GM23338 (cell line): ENCODE measurements around the gene SOHLH1. TPM values are rescaled to one million over a fixed set of nuclear protein-coding genes. Genes with fewer than 3 reads are reported as not detected.

Source experiments
- ATAC-seq: fragments of 200-7000 bp; cut with Tn5 transposase; 3 replicates; pipeline ENCODE4 v1.9.1; 2020
- DNase-seq: peaks from one replicate; pipeline ENCODE4 v3.0.0-alpha.2; 2015; ENCODE audit warnings: low spot score
- H2AFZ ChIP-seq: fragments of 200-600 bp; sonication (generic); 2 replicates; pipeline ENCODE4 v1.8.0; 2016; ENCODE audit warnings: antibody characterized with exemption, mild to moderate bottlenecking, moderate library complexity
- H3F3A ChIP-seq: fragments of 200-600 bp; sonication (generic); replicated peaks from 2 replicates; pipeline ENCODE4 v1.8.0; 2017; ENCODE audit warnings: antibody characterized with exemption, mixed run types, low read depth
- H3K27ac ChIP-seq: fragments of 200-600 bp; sonication (generic); 2 replicates; pipeline ENCODE4 v1.6.1; 2016; ENCODE audit warnings: low read depth
- H3K27me3 ChIP-seq: fragments of 200-600 bp; sonication (generic); 2 replicates; pipeline ENCODE4 v1.8.0; 2016; ENCODE audit warnings: mild to moderate bottlenecking, mixed run types, moderate library complexity; ENCODE audit not compliant: insufficient read depth
- H3K36me3 ChIP-seq: fragments of 200-600 bp; sonication (generic); 2 replicates; pipeline ENCODE4 v1.8.0; 2016; ENCODE audit warnings: mild to moderate bottlenecking; ENCODE audit not compliant: insufficient read depth
- H3K4me1 ChIP-seq: fragments of 200-600 bp; sonication (generic); 2 replicates; pipeline ENCODE4 v1.8.0; 2016; ENCODE audit warnings: mild to moderate bottlenecking, moderate library complexity; ENCODE audit not compliant: insufficient read depth
- H3K4me2 ChIP-seq: fragments of 200-600 bp; sonication (generic); 2 replicates; pipeline ENCODE4 v1.7.1; 2017; ENCODE audit warnings: mixed run types
- H3K4me3 ChIP-seq: fragments of 200-600 bp; sonication (generic); 2 replicates; pipeline ENCODE4 v1.6.1; 2016; ENCODE audit warnings: mixed run types
- H3K79me2 ChIP-seq: fragments of 200-600 bp; sonication (generic); replicated peaks from 2 replicates; pipeline ENCODE4 v1.8.0; 2017; ENCODE audit warnings: mild to moderate bottlenecking; ENCODE audit not compliant: insufficient read depth
- H3K9me2 ChIP-seq: fragments of 200-600 bp; sonication (generic); 2 replicates; pipeline ENCODE4 v1.8.0; 2017; ENCODE audit not compliant: insufficient read depth
- H4K20me1 ChIP-seq: fragments of 200-600 bp; sonication (generic); replicated peaks from 2 replicates; pipeline ENCODE4 v1.8.0; 2017; ENCODE audit warnings: mild to moderate bottlenecking; ENCODE audit not compliant: insufficient read depth
- H3K27ac Mint-ChIP-seq: 2 replicates; pipeline ENCODE4 v1.8.0; 2020; ENCODE audit warnings: inconsistent platforms, mild to moderate bottlenecking, moderate library complexity, mixed read lengths
- H3K27me3 Mint-ChIP-seq: 3 replicates; pipeline ENCODE4 v1.8.0; 2022; ENCODE audit warnings: low read depth, mild to moderate bottlenecking, moderate library complexity, mixed read lengths, inconsistent platforms; ENCODE audit not compliant: insufficient read depth, poor library complexity
- H3K36me3 Mint-ChIP-seq: 3 replicates; pipeline ENCODE4 v1.8.0; 2021; ENCODE audit warnings: low read depth, mild to moderate bottlenecking, inconsistent platforms, moderate library complexity, mixed read lengths
- H3K4me1 Mint-ChIP-seq: 3 replicates; pipeline ENCODE4 v1.8.0; 2020; ENCODE audit warnings: mild to moderate bottlenecking, inconsistent platforms, mixed read lengths
- H3K4me3 Mint-ChIP-seq: 3 replicates; pipeline ENCODE4 v1.8.0; 2021; ENCODE audit warnings: moderate library complexity, mild to moderate bottlenecking, inconsistent platforms, mixed read lengths
- H3K9me3 Mint-ChIP-seq: 3 replicates; pipeline ENCODE4 v1.8.0; 2020; ENCODE audit warnings: moderate library complexity, mild to moderate bottlenecking, inconsistent platforms, mixed read lengths
- EZH2phosphoT487 ChIP-seq: fragments of 200-600 bp; sonication (generic); IDR thresholded peaks from one replicate; pipeline ENCODE4 v1.8.1; 2018; ENCODE audit warnings: antibody characterized with exemption; ENCODE audit not compliant: unreplicated experiment
- JUNB ChIP-seq: IDR thresholded peaks from one replicate; pipeline ENCODE4 v1.6.1; 2016; ENCODE audit warnings: antibody characterized with exemption; ENCODE audit not compliant: unreplicated experiment
- NANOG ChIP-seq: IDR thresholded peaks from 2 replicates; pipeline ENCODE4 v1.6.1; 2016; ENCODE audit warnings: antibody characterized with exemption, borderline replicate concordance
- POLR2AphosphoS5 ChIP-seq: IDR thresholded peaks from 2 replicates; pipeline ENCODE4 v1.6.1; 2016; ENCODE audit warnings: antibody characterized with exemption, low read depth
- STAT1 ChIP-seq: IDR thresholded peaks from one replicate; pipeline ENCODE4 v1.6.1; 2016; ENCODE audit warnings: antibody characterized with exemption; ENCODE audit not compliant: unreplicated experiment
- ZNF114 ChIP-seq: fragments of 250-450 bp; sonication (Bioruptor Pico); IDR thresholded peaks from 2 replicates; pipeline ENCODE4 v1.5.0; 2020; ENCODE audit warnings: mild to moderate bottlenecking, moderate library complexity
- ZNF331 ChIP-seq: fragments of 250-450 bp; sonication (Bioruptor Pico); IDR thresholded peaks from 2 replicates; pipeline ENCODE4 v1.5.0; 2020; ENCODE audit warnings: low read depth, mild to moderate bottlenecking, moderate library complexity
- polyA plus RNA-seq: library from polyadenylated mRNA; unstranded; fragments of >200 nt; fragmentation: Nextera tagmentation; extraction: Ambion mirVana; gene quantifications from 2 replicates; pipeline ENCODE4 v1.2.1, GENCODE V29; 2016
- total RNA-seq: library from RNA; depleted of rRNA; stranded (reverse); fragments of >200 nt; shearing (Covaris generic); gene quantifications from 2 replicates; pipeline ENCODE4 v1.2.3, GENCODE V29; 2014
- TF ChIP-seq, protein P1 (sequence below): fragments of 250-450 bp; sonication (Bioruptor Pico); IDR thresholded peaks from 2 replicates; pipeline ENCODE4 v1.5.0; 2020; ENCODE audit warnings: mild to moderate bottlenecking, moderate library complexity
- TF ChIP-seq, protein P2 (sequence below), 2 experiments: fragments of 200-600 bp in 1 of 2; sonication (generic) in 1 of 2; conservative IDR thresholded peaks; 2 replicates each; pipeline versions ENCODE4 v1.5.1 to v1.6.1; 2016 to 2017; ENCODE audit warnings: antibody characterized with exemption in 2 of 2, low read depth in 2 of 2, mild to moderate bottlenecking in 2 of 2, moderate library complexity in 1 of 2
- TF ChIP-seq, protein P3 (sequence below): IDR thresholded peaks from 2 replicates; pipeline ENCODE4 v1.6.1; 2016; ENCODE audit warnings: antibody characterized with exemption
- TF ChIP-seq, protein P4 (sequence below): IDR thresholded peaks from one replicate; pipeline ENCODE4 v1.6.1; 2018; ENCODE audit warnings: antibody characterized with exemption; ENCODE audit not compliant: unreplicated experiment

SOHLH1 gene
- total and polyA plus RNA-seq, 2 experiments from 2014 or later, result 0.21 TPM; not detected in 1

DNA sequence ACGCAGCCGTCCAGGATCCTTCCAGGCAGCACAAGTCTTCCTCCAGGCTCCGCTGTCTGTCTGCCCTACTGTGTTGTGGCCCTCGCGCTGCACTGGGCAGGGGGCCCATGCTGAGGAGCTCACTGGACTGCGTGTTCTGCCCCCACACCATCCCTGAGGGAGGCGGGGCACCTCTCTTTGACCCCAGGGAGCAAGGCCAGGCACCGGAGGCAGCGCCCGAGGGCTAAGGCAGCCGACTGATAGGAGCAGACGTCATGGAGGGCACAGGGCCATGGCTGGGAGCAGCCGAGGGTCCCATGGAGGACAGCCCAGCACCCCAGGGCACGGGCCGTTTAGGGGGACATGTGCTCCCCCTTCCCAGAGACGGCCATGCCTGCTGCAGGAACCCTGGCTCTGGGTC lies 49.4 kb upstream of the SOHLH1 start:
- no peaks in the 10 kb centered on the region; the same call in 2 of the 3 replicates for H3K4me1 Mint-ChIP-seq
- Histone ChIP-seq H3F3A (no peaks in the 10 kb centered on the region), H3K4me2 (no peak overlapping the region), H3K4me3 (no peak overlapping the region), H3K27me3 (no peaks in the 10 kb centered on the region), H2AFZ (no peak overlapping the region), H3K4me1 (no peaks in the 10 kb centered on the region), H3K27ac (no peak overlapping the region), H3K79me2 (no peaks in the 10 kb centered on the region), H3K9me2 (no peaks in the 10 kb centered on the region), H4K20me1 (no peaks in the 10 kb centered on the region), H3K36me3 (no peaks in the 10 kb centered on the region)
- H3K9me3 Mint-ChIP-seq, result no peaks in the 10 kb centered on the region
- ATAC-seq (no peak), DNase-seq (no peak)
- peaks cover 2% of the 10 kb centered on the region for H3K27me3 Mint-ChIP-seq
- TF ChIP-seq ZNF331 (no peak), JUNB (no peak), STAT1 (no peak), POLR2AphosphoS5 (no peak), NANOG (no peak), EZH2phosphoT487 (no peak), ZNF114 (CRISPR knock-in tag) (no peak)
- TF ChIP-seq, protein P1, sequence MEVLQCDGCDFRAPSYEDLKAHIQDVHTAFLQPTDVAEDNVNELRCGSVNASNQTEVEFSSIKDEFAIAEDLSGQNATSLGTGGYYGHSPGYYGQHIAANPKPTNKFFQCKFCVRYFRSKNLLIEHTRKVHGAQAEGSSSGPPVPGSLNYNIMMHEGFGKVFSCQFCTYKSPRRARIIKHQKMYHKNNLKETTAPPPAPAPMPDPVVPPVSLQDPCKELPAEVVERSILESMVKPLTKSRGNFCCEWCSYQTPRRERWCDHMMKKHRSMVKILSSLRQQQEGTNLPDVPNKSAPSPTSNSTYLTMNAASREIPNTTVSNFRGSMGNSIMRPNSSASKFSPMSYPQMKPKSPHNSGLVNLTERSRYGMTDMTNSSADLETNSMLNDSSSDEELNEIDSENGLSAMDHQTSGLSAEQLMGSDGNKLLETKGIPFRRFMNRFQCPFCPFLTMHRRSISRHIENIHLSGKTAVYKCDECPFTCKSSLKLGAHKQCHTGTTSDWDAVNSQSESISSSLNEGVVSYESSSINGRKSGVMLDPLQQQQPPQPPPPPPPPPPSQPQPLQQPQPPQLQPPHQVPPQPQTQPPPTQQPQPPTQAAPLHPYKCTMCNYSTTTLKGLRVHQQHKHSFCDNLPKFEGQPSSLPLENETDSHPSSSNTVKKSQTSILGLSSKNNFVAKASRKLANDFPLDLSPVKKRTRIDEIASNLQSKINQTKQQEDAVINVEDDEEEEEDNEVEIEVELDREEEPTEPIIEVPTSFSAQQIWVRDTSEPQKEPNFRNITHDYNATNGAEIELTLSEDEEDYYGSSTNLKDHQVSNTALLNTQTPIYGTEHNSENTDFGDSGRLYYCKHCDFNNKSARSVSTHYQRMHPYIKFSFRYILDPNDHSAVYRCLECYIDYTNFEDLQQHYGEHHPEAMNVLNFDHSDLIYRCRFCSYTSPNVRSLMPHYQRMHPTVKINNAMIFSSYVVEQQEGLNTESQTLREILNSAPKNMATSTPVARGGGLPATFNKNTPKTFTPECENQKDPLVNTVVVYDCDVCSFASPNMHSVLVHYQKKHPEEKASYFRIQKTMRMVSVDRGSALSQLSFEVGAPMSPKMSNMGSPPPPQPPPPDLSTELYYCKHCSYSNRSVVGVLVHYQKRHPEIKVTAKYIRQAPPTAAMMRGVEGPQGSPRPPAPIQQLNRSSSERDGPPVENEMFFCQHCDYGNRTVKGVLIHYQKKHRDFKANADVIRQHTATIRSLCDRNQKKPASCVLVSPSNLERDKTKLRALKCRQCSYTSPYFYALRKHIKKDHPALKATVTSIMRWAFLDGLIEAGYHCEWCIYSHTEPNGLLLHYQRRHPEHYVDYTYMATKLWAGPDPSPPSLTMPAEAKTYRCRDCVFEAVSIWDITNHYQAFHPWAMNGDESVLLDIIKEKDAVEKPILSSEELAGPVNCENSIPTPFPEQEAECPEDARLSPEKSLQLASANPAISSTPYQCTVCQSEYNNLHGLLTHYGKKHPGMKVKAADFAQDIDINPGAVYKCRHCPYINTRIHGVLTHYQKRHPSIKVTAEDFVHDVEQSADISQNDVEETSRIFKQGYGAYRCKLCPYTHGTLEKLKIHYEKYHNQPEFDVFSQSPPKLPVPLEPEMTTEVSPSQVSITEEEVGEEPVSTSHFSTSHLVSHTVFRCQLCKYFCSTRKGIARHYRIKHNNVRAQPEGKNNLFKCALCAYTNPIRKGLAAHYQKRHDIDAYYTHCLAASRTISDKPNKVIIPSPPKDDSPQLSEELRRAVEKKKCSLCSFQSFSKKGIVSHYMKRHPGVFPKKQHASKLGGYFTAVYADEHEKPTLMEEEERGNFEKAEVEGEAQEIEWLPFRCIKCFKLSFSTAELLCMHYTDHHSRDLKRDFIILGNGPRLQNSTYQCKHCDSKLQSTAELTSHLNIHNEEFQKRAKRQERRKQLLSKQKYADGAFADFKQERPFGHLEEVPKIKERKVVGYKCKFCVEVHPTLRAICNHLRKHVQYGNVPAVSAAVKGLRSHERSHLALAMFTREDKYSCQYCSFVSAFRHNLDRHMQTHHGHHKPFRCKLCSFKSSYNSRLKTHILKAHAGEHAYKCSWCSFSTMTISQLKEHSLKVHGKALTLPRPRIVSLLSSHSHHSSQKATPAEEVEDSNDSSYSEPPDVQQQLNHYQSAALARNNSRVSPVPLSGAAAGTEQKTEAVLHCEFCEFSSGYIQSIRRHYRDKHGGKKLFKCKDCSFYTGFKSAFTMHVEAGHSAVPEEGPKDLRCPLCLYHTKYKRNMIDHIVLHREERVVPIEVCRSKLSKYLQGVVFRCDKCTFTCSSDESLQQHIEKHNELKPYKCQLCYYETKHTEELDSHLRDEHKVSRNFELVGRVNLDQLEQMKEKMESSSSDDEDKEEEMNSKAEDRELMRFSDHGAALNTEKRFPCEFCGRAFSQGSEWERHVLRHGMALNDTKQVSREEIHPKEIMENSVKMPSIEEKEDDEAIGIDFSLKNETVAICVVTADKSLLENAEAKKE, result no peak
- TF ChIP-seq, protein P2, sequence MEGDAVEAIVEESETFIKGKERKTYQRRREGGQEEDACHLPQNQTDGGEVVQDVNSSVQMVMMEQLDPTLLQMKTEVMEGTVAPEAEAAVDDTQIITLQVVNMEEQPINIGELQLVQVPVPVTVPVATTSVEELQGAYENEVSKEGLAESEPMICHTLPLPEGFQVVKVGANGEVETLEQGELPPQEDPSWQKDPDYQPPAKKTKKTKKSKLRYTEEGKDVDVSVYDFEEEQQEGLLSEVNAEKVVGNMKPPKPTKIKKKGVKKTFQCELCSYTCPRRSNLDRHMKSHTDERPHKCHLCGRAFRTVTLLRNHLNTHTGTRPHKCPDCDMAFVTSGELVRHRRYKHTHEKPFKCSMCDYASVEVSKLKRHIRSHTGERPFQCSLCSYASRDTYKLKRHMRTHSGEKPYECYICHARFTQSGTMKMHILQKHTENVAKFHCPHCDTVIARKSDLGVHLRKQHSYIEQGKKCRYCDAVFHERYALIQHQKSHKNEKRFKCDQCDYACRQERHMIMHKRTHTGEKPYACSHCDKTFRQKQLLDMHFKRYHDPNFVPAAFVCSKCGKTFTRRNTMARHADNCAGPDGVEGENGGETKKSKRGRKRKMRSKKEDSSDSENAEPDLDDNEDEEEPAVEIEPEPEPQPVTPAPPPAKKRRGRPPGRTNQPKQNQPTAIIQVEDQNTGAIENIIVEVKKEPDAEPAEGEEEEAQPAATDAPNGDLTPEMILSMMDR (conservative IDR thresholded peaks at IDR 0.05; ENCODE audit: low read depth in 2 of 2), result no peak
- TF ChIP-seq, protein P3, sequence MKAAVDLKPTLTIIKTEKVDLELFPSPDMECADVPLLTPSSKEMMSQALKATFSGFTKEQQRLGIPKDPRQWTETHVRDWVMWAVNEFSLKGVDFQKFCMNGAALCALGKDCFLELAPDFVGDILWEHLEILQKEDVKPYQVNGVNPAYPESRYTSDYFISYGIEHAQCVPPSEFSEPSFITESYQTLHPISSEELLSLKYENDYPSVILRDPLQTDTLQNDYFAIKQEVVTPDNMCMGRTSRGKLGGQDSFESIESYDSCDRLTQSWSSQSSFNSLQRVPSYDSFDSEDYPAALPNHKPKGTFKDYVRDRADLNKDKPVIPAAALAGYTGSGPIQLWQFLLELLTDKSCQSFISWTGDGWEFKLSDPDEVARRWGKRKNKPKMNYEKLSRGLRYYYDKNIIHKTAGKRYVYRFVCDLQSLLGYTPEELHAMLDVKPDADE, result no peak
- TF ChIP-seq, protein P4, sequence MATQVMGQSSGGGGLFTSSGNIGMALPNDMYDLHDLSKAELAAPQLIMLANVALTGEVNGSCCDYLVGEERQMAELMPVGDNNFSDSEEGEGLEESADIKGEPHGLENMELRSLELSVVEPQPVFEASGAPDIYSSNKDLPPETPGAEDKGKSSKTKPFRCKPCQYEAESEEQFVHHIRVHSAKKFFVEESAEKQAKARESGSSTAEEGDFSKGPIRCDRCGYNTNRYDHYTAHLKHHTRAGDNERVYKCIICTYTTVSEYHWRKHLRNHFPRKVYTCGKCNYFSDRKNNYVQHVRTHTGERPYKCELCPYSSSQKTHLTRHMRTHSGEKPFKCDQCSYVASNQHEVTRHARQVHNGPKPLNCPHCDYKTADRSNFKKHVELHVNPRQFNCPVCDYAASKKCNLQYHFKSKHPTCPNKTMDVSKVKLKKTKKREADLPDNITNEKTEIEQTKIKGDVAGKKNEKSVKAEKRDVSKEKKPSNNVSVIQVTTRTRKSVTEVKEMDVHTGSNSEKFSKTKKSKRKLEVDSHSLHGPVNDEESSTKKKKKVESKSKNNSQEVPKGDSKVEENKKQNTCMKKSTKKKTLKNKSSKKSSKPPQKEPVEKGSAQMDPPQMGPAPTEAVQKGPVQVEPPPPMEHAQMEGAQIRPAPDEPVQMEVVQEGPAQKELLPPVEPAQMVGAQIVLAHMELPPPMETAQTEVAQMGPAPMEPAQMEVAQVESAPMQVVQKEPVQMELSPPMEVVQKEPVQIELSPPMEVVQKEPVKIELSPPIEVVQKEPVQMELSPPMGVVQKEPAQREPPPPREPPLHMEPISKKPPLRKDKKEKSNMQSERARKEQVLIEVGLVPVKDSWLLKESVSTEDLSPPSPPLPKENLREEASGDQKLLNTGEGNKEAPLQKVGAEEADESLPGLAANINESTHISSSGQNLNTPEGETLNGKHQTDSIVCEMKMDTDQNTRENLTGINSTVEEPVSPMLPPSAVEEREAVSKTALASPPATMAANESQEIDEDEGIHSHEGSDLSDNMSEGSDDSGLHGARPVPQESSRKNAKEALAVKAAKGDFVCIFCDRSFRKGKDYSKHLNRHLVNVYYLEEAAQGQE, result no peak
- no peak overlapping the region for H3K4me3 Mint-ChIP-seq
- H3K36me3 Mint-ChIP-seq, result no peaks in the 10 kb centered on the region; the same call in 2 of the 3 replicates
- H3K27ac Mint-ChIP-seq, result peak overlapping the region; percentile 67; the same call in 1 of the 2 replicates
